DMS153 treated with DMSO at 0.1 percent for 48 hours (cell line): ENCODE measurements around the gene HLTF.

ENCODE experiments used
- DNase-seq: peaks from one replicate; lab custom pipeline; 2025; ENCODE audit not compliant: unreplicated experiment; lab: John Stamatoyannopoulos, UW

HLTF gene

DNA sequence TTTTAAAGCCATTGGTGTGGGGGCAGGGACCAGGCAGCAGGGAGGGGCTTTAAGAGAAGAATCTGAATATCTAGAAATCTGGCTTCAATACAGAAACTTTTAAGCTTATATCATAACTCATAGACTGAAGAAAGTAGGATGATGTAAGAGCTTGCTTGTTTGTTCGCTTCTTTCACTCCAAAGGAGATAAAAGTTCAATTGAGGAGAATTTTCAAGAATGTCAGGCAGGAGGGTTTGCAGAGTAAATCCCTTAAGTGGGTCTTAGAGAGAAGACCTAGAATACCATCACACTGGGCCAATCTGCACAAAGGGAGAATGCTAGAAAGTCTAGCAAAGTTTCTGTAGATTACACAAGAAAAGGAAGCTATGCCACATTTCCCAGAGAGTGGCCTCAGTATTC lies 4.1 kb upstream of the HLTF start:
- DNase-seq, result no peak

DNA sequence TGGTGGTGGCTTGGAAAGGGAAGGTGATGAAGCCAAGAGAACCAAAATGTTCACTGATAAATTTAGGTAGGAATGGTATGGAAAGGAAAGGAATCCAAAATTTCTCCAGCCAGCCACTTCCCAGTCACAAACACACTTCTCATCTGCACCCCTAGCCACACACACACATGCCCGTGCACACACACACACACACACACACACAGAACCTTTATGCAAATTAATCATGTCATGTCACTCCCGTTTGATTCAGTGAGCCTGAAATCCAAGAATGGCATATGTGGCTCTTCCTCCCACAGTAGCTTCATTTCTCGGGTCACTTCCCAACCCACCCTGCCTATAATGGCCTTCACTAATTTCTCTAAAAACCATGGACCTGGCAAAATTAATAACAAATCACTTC lies 3.1 kb upstream of the HLTF start:
- DNase-seq, result no peak

DNA sequence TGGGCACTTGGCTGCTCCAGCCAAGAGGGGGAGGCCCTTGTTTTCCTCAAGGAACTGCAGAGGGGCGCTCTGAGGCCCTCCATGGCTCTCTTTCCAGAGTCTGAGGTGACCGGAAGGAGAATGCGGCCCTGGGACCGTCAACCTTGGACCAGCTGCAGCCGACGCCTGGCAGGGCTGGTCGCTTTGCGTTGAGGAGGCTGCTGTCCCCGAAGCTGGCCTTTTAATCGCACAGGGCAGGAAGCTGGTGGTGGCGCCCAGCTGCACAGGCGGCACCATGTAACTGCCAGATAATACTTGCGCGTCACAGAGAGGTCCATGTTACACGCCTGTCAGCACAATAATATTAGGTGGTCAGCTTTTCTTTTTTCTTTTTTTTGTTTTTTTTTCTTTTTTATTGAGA lies 875 bp upstream of the HLTF start:
- no peak for DNase-seq

DNA sequence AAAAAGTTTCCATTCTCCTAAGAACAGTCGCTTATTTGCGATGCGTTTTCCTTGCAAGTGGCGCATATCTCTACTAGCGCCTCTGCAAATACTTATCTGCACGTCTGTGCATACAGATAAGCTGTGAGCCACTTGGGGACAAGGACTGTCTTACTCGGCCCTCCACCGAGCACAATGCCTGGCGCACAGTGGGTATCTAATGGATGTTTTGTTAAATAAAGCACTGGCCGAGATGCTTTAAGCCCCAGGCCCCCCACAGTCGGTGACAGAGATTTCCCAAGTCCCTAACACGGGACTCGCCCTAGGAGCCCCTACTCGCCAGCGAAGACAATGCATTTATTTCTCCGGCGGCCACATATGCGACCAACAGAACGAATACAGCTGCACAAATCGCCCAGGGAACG lies 503 bp downstream of the HLTF start:
- no peak for DNase-seq

DNA sequence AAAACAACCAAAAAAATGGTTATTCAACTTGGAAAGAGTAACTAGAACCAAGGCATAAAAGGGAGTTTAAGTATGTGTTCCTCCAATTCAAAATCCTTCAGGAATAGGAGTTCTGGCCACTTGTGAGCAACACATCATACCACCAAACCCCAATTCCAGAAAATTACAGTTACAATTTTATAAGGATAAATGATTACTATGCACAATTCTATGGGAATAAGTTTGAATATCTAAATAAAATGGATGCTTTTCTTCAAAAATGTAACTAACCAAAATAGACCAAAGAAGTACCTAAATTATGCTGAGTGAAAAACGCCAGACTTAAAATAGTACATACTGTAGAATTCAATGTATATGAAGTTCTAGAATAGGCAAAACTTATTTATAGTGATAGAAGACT lies 4.6 kb downstream of the HLTF start:
- no peak for DNase-seq

DNA sequence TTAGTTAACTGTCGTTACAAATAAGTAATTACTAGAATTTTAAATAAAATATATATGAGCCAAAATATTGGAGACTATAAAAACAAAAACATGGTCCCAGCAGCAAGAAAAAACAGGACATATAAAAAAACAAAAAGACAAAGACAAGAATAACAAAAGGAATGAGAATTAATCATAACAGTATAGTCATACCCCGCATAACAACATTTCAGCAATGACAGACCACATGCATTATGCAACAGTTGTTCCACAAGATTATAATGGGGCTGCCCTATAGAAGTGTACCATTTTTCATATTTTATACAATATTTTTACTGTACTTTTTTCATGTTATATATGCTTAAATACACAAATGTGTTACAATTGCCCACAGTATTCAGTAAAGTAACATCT lies 5.6 kb downstream of the HLTF start:
- DNase-seq, result no peak

DNA sequence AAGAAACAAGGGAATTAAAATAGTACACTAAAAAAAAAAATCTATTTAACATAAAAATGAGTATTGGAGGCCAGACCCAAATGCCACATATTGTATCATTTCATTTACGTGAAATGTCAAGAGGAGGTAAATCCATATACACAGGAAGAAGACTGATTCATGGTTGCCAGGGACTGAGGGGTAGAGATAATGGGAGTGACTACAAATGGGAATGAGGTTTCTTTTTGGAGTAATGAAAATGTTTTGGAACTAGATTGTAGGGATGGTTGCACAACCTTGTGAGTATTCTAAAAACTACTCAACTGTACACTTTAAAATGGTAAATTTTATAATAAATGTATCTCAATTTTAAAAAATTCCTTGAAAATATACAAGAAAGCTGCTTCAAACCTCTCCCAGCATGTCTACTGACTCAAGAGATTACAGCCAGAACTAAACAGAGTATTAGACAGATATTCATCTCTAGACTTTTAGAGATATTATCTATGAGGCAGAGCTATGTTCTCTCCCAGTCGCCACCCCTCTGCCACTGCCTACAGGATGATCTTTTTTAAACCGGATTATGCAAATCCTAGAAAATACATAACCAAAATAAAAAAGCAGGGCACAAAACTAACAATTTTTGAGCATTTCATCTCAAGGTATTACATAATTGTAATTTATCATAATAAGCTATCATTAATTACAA lies 6.2 kb downstream of the HLTF start:
- DNase-seq, result no peak

DNA sequence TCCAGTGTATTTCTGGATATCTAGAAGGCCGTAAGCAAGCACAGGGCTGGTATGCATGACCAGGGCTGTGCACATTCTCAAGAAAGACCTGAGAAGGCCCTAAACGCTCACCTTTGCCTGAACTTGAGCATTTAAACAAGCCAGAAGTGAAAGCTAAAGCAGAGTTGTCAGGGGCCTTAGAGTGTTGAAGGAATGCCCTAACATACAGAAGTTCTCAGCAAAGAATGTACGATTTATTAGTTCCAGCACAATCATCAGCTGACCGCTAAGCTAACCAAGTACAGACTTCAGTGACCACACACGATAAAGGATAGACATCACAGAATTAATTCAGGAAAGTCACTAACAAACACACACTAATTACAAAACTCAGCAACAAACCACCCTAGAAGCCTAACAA lies 8.7 kb downstream of the HLTF start:
- DNase-seq, result no peak

DNA sequence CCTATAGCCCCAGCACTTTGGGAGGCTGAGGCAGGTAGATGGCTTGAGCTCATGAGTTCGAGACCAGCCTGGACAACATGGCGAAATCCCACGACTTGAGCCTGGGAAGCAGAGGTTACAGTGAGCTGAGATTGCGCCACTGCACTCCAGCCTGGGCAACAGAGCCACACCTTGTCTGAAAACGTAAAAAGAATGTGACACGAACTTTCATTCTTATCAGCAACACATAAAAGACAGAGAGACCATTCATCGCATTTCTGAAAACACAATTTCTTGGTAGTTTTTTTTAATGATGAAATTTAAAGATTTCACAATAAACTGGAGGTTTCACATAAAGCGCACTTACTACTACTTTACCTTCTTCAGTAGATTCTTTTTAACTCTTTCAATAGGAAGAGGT lies 18.4 kb downstream of the HLTF start:
- no peak for DNase-seq

DNA sequence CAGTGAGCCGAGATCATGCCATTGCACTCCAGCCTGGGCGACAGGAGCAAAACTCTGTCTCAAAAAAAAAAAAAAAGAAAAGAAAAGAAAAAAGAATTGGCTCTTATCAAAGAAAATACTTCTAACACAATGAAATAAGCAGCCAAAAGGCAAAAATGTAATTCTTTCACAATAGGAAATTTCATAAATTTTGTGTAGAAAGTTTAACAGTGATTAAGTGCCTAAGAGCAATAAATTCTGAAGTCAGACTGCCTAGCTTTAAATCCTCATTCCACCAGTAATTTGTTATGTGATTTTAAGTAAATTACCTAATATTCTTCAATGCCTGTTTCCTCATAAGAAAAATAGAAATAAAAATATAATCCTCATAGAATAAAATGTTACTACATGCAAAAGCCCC lies 24.6 kb downstream of the HLTF start:
- DNase-seq, result no peak

DNA sequence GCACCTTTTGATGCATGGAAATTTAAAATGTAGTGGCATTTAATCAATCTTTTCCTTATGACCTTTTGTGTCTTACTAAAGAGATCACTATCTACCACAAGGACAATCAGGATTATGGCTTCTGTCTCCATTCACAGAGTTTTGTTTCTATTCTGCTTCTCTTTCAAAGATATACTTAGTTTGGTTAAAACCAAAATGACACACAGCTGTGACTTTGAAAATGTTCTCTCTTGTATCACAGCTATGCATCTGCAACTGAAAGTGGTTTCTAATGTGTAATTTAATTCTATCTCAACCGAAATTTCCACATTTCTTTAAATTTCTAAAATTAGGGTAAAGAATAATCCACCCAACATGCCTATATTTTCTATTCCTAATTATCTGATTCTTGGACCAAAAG lies 27.7 kb downstream of the HLTF start:
- DNase-seq, result no peak

DNA sequence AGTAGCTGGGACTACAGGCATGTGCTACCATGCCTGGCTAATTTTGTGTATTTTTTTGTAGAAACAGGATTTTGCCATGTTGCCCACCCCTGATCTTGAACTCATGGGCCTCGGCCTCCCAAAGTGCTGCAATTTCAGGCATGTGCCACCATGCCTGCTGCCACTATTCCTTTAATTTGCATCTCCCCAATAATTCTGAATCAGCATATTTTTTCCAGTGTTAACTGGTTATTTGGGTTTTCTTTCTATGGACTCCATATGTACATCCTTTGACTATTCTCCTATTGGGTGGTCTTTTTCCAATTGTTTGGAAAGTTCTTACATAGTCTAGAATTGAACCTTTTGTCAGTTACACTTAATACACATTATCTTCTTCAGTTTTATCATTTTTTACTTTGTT lies 28.1 kb downstream of the HLTF start:
- DNase-seq, result no peak

DNA sequence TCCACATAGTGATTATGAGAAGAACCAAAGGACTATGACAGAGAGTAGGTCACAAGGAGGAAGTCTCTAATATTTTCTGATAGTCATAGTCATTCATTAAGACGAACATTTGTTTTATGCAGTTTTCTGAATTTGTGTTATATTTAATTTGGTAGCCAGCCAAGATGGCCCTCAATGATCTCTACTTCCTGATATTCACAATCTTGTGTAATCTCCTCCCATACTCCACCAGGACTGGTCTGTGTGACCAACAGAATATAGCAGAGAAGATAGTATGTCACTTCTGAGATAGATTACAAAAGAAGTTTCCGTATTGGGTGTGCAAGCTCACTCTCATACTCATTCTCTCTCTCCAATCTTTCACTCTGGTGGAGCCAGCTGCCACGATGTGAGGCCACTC lies 30.8 kb downstream of the HLTF start:
- DNase-seq, result no peak

DNA sequence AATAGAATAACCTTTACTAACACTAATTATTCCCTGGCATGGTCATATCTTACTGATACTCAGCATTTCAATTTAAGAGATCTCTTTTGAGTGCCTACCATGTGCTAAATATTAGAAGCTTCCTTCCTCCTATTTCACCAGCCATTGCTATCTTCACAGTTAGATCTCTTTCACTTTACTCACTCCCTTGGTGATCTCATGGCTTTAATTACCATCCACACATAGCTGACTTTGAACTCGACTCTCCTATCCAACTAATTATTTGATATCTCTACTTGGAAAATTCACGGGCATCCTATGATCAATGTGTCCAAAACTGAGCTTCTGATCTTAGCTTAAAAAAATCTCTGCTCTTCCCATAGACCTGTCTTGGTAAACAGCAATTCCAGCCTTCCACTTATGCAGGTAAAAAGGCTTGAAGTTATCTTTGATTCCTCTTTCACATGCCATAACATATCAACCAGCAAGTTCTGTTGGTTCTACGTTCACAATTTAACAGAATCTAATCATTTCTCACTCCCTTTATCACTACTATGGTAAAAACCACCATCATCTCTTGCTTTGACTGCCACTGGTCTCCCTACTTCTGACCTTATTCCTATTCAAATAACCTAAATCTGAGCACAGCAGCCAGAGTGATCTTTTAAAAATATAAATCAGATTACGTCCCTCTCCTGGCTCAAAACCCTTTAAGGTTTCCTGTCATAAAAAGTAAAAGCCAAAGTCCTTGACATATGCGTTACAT lies 41.8 kb downstream of the HLTF start:
- no peak for DNase-seq

DNA sequence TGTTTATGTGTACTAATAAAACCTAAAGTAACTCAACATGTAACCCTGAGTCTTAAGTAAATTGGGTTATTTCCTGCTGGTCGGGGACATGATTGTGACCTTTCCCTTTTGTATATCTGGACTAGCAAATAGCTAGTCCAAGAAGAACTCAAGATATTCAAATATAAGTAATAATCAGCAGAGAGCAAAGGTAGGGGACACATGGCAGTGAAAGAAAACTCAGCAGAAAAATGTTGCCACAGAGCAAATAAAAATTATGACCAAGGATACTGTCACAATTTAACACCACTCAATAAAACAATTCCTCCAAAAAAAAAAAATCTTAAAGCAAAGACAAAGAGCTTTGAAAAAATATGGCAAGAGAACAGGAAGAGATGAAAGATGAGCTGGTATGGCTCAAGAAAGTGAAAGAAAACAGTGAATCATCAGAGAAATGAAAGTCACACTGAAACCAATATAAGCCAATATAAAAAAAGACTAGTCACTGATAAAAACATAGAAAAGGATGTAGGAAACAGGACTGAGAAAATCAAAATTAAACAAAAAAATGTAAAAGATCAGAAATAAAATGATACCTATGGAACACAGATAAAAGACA lies 43.4 kb downstream of the HLTF start:
- no peak for DNase-seq

DNA sequence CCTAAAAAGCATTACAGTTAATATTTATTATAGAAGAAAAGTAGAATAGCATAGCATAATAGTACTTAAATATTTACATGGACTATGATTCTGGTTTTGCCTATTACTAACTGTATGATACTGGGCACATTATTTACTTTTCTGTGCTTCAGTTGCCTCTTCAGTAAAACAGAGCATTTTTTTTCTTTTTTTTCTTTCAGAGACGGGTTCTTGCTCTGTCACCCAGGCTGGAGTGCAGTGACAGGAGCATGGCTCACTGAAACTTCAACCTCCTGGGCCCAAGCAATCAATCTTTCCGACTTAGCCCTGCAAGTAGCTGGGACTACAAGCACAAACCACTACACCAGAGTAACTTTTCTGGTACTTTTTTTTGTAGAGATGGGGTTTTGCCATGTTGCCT lies 48.0 kb downstream of the HLTF start:
- no peak for DNase-seq

DNA sequence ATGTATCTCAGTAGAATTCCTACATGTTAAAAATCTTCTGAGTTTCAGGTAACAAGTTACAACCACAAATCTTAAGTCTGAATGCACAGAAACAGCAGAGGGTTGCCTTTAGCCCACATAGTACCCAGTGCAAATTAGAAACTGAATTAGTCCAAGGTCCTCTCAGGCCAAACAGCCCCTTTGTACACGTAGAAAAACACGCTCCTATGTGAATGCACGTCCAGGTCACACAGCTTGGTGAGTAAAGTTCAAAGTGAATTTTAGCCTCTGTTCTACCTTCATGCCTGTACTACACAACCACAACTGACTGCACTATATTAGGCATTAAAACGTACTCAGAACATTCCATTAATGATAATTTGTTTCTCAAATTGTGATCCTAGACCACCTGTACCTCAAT lies 48.6 kb downstream of the HLTF start:
- no peak for DNase-seq

DNA sequence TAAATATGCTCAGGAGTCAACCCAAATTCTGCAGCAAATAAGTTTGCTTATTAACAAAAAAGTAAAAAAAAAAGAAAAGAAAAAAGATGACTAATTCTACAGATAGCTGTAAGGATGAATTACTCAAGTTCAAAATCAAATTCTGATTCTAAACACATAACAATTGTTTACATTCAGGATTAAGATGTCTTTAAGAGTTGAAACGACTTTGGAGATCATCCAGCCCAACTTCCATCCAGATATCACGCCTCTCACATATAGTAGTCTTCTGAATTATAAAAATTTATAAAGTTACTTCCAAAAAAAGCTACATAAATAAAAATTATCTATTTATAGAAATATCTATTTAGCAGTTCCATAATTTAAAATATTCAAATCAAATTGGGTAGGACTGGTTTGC lies 55.2 kb downstream of the HLTF start:
- no peak for DNase-seq

DNA sequence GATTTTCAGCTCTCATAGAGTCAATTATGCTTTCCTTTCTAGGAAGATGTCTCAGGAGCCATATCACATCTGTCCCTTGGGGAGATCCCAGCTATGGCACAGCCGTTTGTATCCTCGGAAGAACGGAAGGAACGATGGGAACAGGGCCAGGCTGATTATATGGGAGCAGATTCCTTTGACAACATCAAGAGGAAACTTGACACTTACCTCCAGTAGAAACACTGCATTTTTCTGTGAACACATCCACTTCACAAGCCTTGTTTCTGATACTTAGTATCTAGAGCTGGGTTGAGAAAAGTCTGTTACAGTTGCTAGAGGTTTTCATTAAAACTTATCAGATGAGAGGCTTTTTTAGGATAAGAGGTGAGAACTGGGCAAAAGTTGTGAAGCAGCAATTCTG lies 59.6 kb downstream of the HLTF start:
- DNase-seq, result no peak

DNA sequence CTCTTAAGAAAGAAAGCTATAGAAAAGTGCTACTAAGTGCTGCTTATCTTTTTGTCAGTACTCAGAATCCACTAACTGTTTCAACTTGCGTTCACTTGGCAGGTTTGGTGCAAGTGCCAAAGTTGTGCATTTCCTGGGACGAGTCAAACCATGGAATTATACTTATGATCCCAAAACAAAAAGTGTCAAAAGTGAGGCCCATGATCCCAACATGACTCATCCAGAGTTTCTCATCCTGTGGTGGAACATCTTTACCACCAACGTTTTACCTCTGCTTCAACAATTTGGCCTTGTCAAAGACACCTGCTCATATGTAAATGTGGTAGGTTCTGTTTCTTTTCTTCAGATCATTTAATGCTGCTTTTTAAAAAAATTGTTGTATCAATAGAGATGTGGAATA lies 62.4 kb downstream of the HLTF start:
- no peak for DNase-seq

DNA sequence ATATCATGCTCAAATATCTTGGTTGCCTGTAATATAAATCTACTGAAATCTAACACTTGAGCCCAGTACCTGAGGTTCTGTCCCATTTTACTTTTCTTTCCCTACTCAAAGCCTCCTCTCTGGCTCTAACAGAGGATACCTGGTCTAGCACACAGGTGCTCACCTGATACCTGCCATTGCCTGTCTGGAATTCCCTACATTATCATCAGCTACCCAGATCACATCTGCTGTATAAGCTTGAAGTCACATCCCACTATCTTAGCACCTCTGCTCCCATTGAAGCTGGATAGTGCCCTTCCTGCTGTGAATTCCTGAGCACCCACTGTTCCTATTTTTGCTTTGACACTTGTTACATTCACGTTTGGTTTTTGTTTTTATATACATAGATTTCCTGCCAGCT lies 64.5 kb downstream of the HLTF start:
- DNase-seq, result no peak

DNA sequence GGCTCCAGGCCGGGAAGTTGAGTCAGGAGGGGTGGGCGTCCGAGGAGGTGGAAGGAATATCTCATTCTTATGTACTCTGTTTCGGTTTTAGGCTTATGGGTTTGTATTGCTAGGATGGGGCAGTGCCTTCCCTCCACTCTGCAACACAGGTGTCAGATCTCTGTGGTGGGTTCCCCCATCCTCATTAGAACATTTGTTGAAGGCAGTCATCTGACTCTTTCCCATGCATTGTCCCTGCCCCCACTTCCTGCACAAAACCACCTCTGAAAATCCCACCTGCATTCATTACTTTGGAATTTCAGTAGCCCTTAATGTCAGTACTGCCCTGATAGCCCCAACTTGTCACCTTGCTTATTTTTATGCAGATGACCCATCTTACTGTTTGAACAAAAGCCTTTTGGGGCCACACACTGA lies 65.5 kb downstream of the HLTF start:
- no peak for DNase-seq
